BJ (cell line): Measurements from ENCODE around the gene ANKRD2. TPM values are rescaled to one million over a fixed set of nuclear protein-coding genes. Genes with fewer than 3 reads are reported as not detected.
"Not testable (repeated sequence)": the region's sequence is repeated elsewhere in the genome, so short reads cannot be mapped to it uniquely, and the experiment has no call there.

Experiments used
- CTCF ChIA-PET: fragments of 350-600 bp; formaldehyde crosslinking; extraction: SDS; loops from one replicate; lab custom pipeline; 2021; ENCODE audit warnings: antibody characterized with exemption, inconsistent platforms; lab: Yijun Ruan, JAX
- POLR2A ChIA-PET: fragments of 300-600 bp; sonication (Branson Sonifier 250); formaldehyde crosslinking; extraction: SDS; loops from one replicate; lab custom pipeline; 2021; ENCODE audit warnings: antibody characterized with exemption; lab: Charles Lee
- DNase-seq: peaks from one replicate; pipeline ENCODE4 v3.0.0-alpha.2; 2011; ENCODE audit warnings: low read depth
- H3K27me3 ChIP-seq: 2 replicates; pipeline ENCODE4 v1.6.0; 2011; ENCODE audit warnings: low read length; ENCODE audit not compliant: control insufficient read depth, insufficient read depth
- H3K36me3 ChIP-seq: 2 replicates; pipeline ENCODE4 v1.5.1; 2011; ENCODE audit warnings: low read length; ENCODE audit not compliant: control insufficient read depth, insufficient read depth
- H3K4me3 ChIP-seq: 2 replicates; pipeline ENCODE4 v1.5.1; 2011; ENCODE audit warnings: low read depth, mild to moderate bottlenecking, control low read depth, low read length
- CTCF ChIP-seq: IDR thresholded peaks from 2 replicates; pipeline ENCODE4 v1.5.1; 2011; ENCODE audit warnings: low read depth, mild to moderate bottlenecking, control low read depth, inconsistent platforms, low read length, moderate library complexity; ENCODE audit not compliant: insufficient read depth
- polyA plus RNA-seq: library from polyadenylated mRNA; depleted of rRNA; stranded (reverse); fragments of >200 nt; gene quantifications from 2 replicates; pipeline ENCODE4 v1.2.3, GENCODE V29; 2011

Gene ANKRD2
- polyA plus RNA-seq, 1 experiment, result 0.37 TPM

- CTCF ChIA-PET, result interaction anchor here (0.8 to 12.3 kb wide), 10 partner anchors 9 to 161 kb away, joined by 3 to 179 read pairs (median 3); partner anchors contain the start of genes C10orf62 and HOGA1
- POLR2A ChIA-PET, result interaction anchor here (0.7 to 1.5 kb wide), 2 partner anchors 22 to 316 kb away, joined by 5 to 6 read pairs; no protein-coding TSS in a partner anchor
- DNase-seq, result no peak
Observed at GRCh38 chr10:97574374-97575126, 2.0 kb downstream of the ANKRD2 start.

GRCh38 chr10:97575127-97575668 lies 2.6 kb downstream of the ANKRD2 start:
- H3K36me3 ChIP-seq, result peaks cover 6% of the 10 kb centered on the region
- no peak overlapping the region for H3K4me3 ChIP-seq
- no peak for DNase-seq
- ChIA-PET CTCF (interaction anchor here (0.8 to 12.3 kb wide), 8 partner anchors 9 to 160 kb away, joined by 3 to 179 read pairs (median 3); partner anchors contain the start of genes C10orf62 and HOGA1), POLR2A (no interaction called here)
- no peak for TF ChIP-seq CTCF
- H3K27me3 ChIP-seq, result no peaks in the 10 kb centered on the region

More at GRCh38 chr10:97574374-97575126, 2.0 kb downstream of the ANKRD2 start:
- no peaks in the 10 kb centered on the region for H3K27me3 ChIP-seq
- TF ChIP-seq CTCF, result no peak
- no peak overlapping the region for H3K4me3 ChIP-seq
- H3K36me3 ChIP-seq, result peaks cover 10% of the 10 kb centered on the region

- H3K36me3 ChIP-seq, H3K4me3 ChIP-seq, DNase-seq, POLR2A ChIA-PET, H3K27me3 ChIP-seq: not testable (repeated sequence)
- CTCF ChIA-PET, result interaction anchor here (1.2 to 12.3 kb wide), 3 partner anchors 11 to 36 kb away, joined by 3 to 179 read pairs (median 3); no protein-coding TSS in a partner anchor
Observed at GRCh38 chr10:97576487-97576886, 3.9 kb downstream of the ANKRD2 start.

- ChIA-PET CTCF (interaction anchor here (1.2 to 12.3 kb wide), 2 partner anchors 35 to 124 kb away, joined by 3 to 179 read pairs; no protein-coding TSS in a partner anchor), POLR2A (no interaction called here)
- Histone ChIP-seq H3K36me3 (no peaks in the 10 kb centered on the region), H3K27me3 (no peaks in the 10 kb centered on the region), H3K4me3 (no peak overlapping the region)
- TF ChIP-seq CTCF, result no peak
- no peak for DNase-seq
Observed at GRCh38 chr10:97577701-97578100, 5.1 kb downstream of the ANKRD2 start.

- CTCF ChIA-PET, result interaction anchor here (12.3 kb wide), 1 partner anchor 35 kb away, joined by 179 read pairs; no protein-coding TSS in a partner anchor
- no peak for TF ChIP-seq CTCF
- H3K4me3 ChIP-seq, result peak overlapping the region; percentile 6; the same call in 1 of the 2 replicates
Observed at GRCh38 chr10:97578171-97578844, 5.7 kb downstream of the ANKRD2 start.

More at GRCh38 chr10:97578171-97578844, 5.7 kb downstream of the ANKRD2 start:
- Histone ChIP-seq H3K36me3 (no peaks in the 10 kb centered on the region), H3K27me3 (no peaks in the 10 kb centered on the region)
- DNase-seq, result no peak
- POLR2A ChIA-PET, result interaction anchor here (0.6 kb wide), 1 partner anchor 159 kb away, joined by 3 read pairs; no protein-coding TSS in a partner anchor
